ENCODE measurements around the gene CFAP100.

- TF ChIP-seq ZNF274 (IDR thresholded peaks at IDR 0.05; ENCODE audit: low read depth, low read length) = no peak
- TF ChIP-seq YY1 (IDR thresholded peaks at IDR 0.05; ENCODE audit: insufficient read depth, insufficient read length) = no peak
- no peak for TF ChIP-seq SUZ12 (IDR thresholded peaks at IDR 0.05; ENCODE audit: extremely low read depth, insufficient read depth, insufficient read length)
Measured at GRCh38 chr3:126467611-126467955, 72.9 kb downstream of the CFAP100 start.
